Cardiac septum (tissue), 1 donor: ENCODE data around the gene SLC38A3. TPM values are rescaled to one million over a fixed set of nuclear protein-coding genes. Genes with fewer than 3 reads are reported as not detected.
A peak's percentile ranks its signal among the peaks of the same experiment; 100 is the strongest.
"Not testable (repeated sequence)": the region's sequence is repeated elsewhere in the genome, so short reads cannot be mapped to it uniquely, and the experiment has no call there.

ENCODE experiments used
- DNase-seq: peaks from one replicate; pipeline ENCODE4 v3.0.0-alpha.2; 2020; ENCODE audit warnings: low spot score
- intact Hi-C: fragments of 100-400 bp; cut with DNase I; formaldehyde crosslinking; loops from one replicate; pipeline ENCODE4 v1.14.0; 2022
- total RNA-seq: library from RNA; stranded (reverse); fragmentation: NEBNext Ultra II Directional; extraction: Animal tissue kit (Norgen Biotek cat#: 25700); gene quantifications from one replicate; pipeline ENCODE4 v1.2.1, GENCODE V29; 2021
- donor health status: DM: no; HTN: no; CAD: no.

The SLC38A3 gene
- total RNA-seq, 1 donor from 2014 or later = 6.6 TPM

DNA sequence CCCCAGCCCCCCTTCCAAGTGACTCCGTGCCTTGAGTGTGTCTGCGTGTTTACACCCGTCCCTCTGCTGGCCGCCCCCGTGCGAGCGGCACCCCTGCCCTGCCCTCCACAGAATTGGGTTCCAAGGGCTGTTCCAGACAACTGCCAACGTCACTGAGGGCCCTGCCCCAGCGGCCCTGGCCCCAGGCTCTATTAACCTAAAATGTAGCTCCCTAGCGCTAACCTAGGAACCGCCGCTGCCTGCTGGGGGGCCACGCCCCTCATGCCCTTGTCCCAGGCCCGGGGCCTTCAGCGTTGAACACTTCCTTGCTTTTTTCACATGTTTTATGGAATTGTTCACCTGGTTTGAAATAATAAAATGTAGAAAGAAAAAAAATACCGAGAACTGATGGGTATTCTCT is 53.9 kb downstream of the SLC38A3 start:
- DNase-seq = no peak
- intact Hi-C loops = no loop called here

DNA sequence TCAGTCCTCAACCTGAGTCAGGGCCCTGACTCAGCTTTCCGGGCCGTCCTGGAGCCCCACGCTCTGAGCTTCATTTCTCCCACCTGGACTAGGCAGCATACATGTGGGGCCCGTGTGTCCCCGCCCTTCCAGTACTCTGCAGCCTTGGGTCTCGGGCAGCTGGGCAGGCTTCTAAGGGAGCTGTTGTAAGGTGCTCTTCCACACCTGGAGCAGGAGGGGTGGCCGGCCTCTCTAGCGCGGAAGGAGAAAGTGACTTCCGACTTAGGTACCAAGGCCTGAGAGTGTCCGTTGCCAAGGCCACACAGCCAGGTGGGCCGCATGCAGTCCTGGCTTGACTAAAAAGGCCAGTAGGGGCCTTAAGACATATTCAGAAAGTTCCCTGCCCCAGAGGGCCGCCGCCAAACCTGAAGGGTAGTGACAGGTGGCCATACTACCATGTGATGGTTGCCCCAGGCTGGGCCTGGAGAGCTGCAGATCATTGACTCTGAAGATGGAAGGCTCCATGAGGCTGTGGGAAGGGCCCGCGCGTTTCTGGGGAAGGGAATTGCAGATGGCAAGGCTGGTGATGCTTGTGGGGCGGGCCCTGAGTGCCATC is 54.5 kb downstream of the SLC38A3 start:
- DNase-seq = no peak

DNA sequence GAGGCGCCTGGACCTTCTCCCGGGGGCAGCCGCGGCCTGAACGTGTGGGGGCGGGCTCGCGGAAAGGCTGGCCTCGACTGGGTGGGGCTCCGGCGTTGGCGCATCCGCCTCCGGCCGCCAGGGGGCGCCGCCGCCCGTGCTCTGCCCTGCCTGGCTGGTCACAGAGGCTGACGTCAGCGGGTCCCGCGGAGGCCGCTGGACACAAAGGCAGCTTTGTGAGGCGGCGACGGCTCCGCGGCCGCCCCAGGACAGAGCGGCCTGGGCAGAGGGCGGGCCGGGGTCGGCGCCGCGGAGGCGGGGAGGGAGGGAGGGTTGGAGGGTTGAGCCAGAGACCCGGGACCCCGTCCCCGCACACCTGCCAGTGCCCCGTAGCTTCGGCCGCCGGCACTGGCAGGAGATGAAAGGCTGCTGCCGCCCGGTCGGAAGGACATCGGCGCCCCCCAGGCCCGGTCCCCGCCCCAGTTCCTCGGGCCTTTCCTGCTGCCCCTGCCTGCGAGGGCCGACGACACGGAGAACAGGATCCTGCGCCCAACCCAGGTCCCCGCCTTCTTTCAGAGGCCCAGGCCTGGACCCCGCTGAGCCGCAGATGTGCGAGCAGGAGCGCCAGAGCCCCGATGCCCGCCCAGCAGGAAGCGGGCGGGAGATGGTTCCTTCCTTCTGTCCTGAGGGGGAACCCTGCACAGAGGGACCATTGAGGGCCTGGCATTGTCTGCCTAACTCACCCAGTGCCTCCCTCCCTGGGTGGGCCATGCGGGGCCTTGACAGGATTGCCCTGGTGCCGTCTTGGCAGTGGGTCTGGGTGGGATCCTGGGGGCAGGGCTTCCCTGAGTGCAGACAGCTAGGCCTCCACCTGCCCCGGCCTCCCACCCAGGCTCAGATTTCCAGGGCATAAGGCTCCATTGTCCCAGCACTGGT is 55.2 kb downstream of the SLC38A3 start:
- DNase-seq = peak; percentile 97
- intact Hi-C loops = loop anchor here (1.0 kb wide), 2 partner anchors 13 to 33 kb away; no protein-coding TSS in a partner anchor

More for the DNA sequence above, 54.5 kb downstream of the SLC38A3 start:
- intact Hi-C loops = loop anchor here (1.0 kb wide), 2 partner anchors 14 to 32 kb away; no protein-coding TSS in a partner anchor

DNA sequence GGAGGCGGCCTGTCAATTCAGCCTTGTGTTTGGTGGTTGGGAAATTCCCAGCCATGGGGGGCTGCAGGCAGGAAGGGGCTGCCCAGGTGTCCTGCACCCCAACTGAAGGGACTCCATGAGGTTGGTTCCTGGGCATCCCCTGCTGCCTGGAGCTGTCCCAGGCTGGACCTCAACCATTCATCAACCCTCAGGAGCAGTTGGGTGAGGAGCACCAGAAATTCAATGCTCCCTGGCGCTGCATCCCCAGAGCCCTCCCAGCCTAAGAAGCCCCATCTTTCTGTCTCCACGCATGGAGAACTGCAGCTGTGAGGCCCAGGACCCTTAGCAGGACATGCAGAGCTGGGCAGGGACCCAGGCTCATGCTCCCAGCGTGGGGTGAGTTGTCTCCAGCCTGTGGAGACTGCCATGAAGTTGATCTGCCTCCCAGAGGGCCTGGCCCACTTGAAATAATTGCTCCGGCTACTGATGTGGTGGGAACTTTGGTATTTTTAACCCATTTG is 55.9 kb downstream of the SLC38A3 start:
- DNase-seq = no peak
- intact Hi-C loops = loop anchor here (1.0 kb wide), 2 partner anchors 12 to 34 kb away; no protein-coding TSS in a partner anchor

DNA sequence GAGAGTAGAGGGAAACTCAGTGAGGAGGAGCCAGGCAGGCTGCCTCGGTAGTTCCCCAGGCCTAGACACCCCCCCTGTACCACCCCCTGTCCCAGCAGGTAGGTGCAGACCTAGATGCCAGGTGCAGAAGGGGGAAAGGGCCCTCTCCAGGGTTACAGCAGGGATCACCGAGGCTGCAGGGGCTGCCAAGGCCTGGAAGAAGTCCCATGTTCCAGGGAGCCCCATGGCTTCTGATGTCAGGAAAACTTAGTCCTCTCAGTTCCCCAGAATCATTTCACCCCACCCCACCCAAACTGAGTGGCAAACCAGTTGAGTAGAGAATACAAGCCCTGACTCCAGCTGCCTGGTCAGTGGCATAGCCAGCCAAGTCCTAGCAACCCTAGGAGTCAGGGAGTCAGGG is 56.4 kb downstream of the SLC38A3 start:
- intact Hi-C loops = no loop called here
- no peak for DNase-seq

DNA sequence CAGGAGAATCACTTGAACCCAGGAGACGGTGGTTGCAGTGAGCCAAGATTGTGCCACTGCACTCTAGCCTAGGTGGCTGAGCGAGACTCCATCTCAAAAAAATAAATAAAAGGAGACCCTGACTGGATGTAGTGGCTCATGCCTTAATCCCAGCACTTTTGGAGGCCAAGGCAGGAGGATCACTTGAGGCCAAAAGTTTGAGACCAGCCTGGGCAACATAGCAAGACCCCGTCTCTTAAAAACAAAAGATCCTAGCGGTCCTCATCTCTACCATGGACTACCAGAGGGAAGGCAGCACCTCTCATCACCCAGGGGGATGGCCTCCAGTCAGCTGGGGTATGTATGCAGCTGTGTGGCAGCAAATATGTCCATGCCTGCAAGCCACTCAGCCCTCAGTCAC is 57.1 kb downstream of the SLC38A3 start:
- DNase-seq, intact Hi-C loops: not testable (repeated sequence)

DNA sequence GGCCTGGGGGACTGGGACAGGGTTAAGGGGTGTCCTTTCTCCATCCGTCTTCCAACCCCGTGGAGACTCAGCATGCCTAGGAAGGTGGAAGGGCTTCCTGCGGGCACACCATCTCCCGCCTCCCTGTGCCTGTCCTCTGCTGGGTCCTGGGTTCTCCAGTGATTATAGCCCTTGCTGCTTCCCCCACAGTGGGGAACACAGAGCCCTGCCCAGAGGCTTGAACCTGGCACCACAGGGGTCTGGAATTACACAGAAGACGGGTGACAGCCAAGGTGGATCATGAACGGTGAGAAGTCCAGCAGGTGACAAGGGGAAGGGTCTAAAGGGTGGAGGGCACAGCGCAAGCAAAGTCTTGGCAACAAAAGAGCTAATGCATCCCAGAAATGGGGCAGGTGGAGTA is 57.7 kb downstream of the SLC38A3 start:
- intact Hi-C loops = no loop called here
- no peak for DNase-seq

DNA sequence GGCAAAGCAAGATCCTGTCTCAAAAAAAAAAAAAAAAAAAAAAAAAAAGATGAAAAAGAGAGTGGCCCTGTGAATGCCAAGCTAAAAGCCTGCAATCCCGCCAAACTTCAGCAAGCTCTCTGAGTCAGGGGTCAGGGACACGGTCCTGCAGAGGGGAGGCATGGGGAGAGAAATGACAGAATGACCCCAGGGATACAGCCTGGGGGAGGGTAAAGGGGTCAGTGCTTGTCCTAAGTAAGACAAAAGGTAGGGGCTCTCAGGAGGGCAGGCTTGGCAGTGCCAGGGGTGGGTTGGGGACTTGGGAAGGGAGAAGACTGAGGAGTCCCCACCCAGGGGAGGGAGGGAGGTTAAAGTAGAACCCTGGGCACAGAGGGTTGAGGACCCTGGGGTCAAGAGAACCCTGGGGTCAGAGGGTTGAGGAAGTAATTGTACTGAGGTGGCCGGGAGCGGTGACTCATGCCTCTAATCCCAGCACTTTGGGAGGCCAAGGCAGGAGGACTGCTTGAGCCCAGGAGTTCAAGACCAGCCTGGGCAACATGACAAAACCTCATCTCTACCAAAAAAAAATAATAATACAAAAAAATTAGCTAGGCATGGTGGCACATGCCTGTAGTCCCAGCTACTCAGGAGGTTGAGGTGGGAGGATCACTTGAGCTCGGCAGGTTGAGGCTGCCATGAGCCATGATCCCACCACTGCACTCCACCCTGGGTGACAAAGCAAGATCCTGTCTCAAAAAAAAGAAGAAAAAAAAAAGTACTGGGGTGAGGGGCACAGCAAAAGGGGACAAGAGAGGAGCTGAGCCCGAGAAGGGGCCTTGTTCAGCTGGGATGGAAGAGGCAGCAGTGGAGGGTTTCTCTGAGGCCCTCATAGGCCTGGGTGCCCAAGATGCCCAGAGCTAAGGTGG is 58.7 kb downstream of the SLC38A3 start:
- DNase-seq = no peak
- intact Hi-C loops = no loop called here

DNA sequence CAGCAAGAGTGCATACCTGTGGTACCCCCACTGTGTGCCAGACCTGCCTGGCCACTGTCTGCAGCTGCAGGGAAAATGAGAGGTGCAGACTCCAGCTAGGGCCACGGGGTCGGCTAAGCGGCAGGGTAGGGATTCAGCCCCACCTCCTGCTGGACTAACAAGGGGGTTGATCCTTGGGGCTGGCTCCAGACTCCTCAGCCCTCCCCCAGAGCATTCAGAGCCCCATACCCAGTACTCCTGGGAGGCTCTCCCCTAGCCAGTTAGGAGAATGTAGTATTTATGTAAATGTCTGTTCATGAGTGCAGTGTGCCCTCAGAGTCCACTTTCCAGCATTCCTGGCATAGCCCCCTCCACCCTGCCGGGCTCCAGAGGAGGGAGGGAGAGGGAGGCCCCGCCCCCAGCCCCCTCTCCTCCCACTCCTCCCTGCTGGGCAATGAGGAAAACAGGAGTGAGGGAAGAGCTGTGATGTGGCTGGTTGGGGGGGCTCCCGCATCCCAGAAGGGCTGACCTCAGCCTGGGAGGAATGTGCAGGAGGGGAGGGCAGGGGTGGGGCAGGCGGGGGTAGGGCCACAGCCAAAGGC is 59.4 kb downstream of the SLC38A3 start:
- peak; percentile 85 for DNase-seq
- intact Hi-C loops = no loop called here

DNA sequence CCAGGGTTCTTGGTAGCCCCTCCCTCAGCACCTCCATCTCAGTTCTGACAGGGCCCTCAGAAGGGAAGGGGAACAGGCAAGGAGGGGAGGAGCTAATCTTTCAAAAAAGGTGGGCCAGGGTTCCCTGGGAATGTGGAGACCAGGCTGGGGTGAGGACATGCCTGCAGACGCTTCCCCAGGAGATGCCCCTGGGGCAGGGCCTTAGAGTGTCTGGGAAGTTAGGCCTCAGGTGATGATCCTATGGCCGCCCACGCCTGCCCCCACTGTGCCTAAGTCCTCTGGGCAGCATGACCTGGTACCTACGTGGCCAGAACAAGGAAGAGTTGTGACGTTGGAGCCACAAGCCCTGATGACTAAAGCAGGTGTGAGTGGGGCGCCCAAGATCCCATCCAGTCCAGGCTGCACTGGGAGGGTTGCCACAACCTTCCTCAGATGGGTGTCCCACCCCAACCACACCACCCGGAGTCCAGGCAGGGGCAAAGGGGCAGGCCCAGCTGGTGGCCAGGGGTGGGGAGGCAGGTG is 60.0 kb downstream of the SLC38A3 start:
- no peak for DNase-seq
- intact Hi-C loops = no loop called here

DNA sequence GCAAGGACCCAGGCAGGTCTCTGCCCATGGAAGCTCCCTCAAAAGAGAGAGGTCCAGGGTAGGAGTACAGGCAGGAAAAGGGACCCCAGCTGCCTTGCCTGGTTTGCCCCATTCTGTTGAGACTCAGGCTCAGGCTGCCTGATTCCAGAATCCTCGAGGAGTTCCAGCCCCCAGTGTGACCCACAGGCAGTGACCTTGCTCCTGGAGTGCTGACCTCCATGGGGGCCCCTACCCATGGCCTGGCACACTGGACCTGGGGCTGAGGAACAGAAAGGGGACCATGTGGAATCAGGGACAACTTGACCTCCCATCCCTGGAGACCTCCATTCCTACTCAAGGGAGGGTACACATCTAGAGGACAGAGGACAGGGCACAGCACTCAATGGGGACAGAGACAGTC is 60.5 kb downstream of the SLC38A3 start:
- intact Hi-C loops = no loop called here
- no peak for DNase-seq

DNA sequence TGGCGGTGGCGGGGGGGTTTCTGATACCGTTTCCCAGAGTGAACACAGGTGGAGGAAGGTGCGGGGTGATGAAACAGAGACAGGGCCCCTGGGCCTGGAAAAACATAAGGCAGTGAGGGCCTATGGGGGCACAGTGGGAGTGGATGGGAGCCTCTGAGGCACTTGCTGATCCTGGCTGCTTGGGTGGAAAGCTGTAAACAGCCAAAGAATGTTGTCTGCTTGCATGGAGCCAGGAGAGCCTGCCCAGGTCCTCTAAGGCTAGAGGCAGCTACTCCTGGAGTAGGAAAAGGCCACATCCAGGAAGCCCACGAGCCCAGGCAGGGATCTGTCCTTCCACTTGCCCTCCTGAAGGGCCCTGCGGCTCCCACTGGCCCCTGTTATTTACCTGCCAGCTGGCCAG is 60.9 kb downstream of the SLC38A3 start:
- intact Hi-C loops = no loop called here
- DNase-seq = no peak

DNA sequence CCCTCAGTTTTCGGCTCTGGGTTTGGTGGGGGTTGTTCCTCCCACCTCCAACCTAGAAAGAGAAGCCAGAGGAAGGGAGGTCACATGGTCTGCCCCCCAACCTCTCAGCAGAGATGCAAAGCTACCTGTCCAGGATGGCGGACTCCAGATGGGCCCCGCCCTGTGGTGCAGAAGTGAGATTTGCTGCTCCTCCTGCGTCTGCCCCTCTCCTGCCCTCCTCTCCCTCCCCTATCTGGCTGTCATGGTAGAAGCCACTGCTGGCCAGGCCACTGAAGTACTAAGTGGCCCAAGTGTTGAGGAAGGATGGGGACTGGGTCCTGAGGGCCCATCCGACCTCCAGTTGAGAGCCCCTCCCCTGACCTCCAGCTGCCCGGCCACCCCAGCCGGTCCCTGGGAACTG is 61.8 kb downstream of the SLC38A3 start:
- no peak for DNase-seq
- intact Hi-C loops = no loop called here

DNA sequence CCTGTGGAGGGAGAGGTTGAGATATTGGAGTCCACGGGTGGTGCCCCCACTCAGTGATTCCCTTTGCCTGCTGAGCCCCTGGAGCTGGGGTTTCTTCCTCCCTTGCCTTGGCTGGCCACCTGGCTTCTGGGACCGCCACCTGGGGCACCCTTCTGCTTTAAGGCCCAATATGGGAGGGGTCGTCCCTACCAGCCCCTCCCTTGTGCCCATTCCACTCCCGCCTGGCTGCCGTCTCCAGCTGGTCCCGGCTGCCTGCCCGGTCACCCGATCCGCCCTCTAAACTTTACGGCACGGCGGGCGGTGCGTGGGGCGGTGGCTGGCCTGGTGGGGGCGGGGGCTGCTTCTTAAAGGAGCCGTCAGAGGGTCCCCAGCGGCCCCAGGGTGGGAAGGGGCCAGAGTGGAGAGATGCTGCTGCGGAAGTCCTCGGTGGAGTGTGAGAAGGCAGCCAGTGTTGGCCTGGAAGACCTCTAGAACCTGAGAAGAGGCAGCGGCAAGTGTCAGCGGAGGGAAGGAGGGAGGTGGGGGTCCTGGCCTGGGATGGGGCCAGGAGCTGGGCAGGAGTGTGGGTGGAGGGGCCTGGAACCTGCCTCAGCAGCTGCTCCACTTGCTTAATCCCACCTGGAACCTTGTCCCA is 62.3 kb downstream of the SLC38A3 start:
- intact Hi-C loops = no loop called here
- DNase-seq = peak; percentile 86

DNA sequence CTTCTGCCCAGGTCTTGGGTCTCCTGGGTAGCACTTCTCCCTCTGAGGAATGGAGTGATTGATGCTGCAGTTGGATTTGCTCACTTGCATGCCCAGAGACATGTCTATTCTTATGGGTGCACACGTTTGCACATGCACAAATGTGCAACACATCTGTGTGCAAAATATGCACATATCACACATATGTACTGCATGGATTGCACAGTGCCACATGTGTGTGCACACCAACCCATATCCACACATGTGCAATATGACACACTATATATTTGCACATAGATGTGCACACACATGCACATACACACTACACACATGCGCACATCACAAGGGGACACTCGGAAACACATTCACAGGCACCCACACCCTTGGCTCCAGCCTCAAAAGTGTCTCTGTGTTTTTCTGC is 63.2 kb downstream of the SLC38A3 start:
- intact Hi-C loops = no loop called here
- no peak for DNase-seq

DNA sequence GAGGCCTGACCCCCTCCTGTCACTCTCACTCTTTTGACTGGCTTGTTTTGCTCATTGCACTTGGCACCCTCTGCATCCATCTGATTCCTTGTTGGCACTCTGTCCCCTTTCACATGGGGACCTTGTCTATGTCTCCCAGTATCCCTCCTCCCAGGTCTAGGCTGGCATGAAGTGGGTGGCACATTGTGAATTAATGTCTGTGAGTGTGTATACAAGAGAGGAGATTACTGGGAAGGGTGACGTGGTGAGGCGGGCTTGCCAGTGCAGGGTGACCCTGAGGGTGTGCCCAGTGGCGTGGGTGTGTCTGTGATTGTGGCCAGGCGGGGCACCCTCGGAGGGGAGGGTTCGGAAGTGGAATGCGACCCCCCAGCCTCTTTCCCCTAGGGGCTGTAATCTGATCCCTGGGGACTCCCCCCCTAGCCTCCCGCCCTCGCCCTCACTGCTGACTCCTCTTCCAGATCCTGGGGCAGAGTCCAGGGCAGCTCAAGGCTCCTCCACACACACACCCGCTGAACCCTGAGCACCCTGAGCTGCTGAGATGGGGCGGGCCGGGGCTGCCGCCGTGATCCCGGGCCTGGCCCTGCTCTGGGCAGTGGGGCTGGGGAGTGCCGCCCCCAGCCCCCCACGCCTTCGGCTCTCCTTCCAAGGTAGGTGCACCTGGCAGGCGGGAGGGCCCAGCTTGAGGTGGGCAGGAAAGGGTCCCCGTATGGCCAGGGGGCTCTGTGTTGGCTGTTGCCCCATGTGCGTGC is 63.8 kb downstream of the SLC38A3 start, which contains the start of gene SEMA3B:
Gene SEMA3B (plus strand): TSS at position 445 of the 749 bp plus-strand sequence. CDS start 94 bp downstream, at position 539.
- peak; percentile 84 for DNase-seq
- intact Hi-C loops = no loop called here

DNA sequence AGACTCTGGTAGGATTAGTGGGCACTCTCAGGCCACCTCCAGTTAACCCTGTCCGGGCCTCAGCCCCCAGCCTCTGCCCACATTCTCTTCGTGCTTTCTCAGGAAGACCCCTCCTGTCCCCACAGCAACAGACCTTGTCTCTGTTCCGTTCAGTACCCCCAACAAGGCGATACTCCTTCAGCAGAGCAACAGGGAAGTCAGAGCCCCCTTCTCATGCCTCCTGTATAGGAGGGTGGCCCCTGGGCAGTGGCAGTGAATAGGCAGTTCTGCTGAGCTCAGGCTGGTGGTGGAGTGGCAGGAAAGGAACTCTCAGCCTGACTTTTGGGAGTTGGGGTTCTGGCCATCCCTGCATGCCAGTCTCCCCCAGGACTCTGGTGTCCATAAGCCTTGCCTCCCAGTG is 64.4 kb downstream of the SLC38A3 start:
- intact Hi-C loops = no loop called here
- DNase-seq = no peak

DNA sequence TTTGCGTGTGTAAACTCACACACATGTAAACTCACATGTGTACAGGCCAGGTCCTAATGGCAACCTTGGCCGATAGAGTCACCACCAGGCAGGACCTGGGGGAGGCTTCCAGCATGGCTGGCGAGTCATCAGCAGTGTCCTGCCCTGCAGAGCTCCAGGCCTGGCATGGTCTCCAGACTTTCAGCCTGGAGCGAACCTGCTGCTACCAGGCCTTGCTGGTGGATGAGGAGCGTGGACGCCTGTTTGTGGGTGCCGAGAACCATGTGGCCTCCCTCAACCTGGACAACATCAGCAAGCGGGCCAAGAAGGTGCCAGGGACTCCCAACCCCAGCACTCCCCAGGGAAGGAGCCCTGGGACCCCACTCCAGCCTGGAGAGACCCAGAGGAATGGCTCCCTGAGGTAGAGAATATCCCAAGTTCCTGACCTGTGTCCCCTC is 64.9 kb downstream of the SLC38A3 start:
- intact Hi-C loops = loop anchor here (2.0 to 5.0 kb wide), 2 partner anchors 77 to 148 kb away; no protein-coding TSS in a partner anchor
- DNase-seq = no peak
